LNCaP clone FGC (cell line): ENCODE data around the gene TNNT3.
"Not testable (repeated sequence)": the region's sequence is repeated elsewhere in the genome, so short reads cannot be mapped to it uniquely, and the experiment has no call there.

Experiments used
- DNase-seq: peaks from one replicate; pipeline ENCODE4 v3.0.0-alpha.2; 2011; ENCODE audit warnings: low read depth
- H3K4me3 ChIP-seq: 2 replicates; pipeline ENCODE4 v1.5.1; 2011; ENCODE audit warnings: mild to moderate bottlenecking, low read depth, low read length, control low read depth
- TF ChIP-seq, protein P1 (sequence below): IDR thresholded peaks from 2 replicates; pipeline ENCODE4 v1.5.1; 2012; ENCODE audit warnings: mild to moderate bottlenecking; ENCODE audit not compliant: control insufficient read depth, insufficient read depth; ENCODE audit errors: extremely low read depth

Gene TNNT3

DNA sequence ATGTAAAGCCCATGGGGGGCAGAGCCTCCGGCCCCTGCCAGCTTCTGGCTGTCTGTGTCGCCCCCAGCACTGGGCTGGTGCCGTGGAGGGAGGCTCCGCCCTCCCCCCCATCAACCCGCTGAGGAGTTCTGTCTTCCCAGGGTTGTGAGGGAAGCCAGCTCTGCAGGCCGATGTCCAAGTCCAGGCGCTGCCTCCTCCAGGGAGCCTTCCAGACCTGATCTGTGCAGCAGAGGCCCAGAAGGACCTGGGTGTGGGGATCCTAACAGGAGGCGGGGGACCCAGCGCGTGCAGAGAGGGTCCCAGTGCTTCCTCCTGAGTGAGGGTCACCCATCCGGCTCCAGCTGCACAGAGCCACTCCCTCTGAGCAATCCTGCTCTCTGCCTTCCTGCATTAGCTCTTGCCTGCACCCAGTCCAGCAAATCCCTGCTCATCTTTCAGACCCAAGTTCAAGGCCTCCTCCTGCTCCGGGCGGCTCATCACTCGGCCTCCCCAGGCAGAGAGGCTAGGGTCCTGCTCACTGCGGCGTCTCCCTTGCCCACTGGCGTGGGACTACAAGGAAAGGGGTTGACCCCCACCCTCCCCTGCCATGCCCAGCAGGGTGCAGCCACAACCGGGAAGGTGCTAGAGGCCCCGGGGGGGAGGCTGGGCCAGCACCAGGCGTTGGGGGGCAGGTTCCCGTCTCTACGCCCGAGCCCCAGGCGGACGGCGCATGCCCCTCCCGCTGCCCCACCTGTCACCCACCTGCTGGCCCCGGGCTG, 44.2 kb upstream of the TNNT3 start:
- no peak for DNase-seq
- H3K4me3 ChIP-seq: no peak overlapping the region
- TF ChIP-seq, protein P1, sequence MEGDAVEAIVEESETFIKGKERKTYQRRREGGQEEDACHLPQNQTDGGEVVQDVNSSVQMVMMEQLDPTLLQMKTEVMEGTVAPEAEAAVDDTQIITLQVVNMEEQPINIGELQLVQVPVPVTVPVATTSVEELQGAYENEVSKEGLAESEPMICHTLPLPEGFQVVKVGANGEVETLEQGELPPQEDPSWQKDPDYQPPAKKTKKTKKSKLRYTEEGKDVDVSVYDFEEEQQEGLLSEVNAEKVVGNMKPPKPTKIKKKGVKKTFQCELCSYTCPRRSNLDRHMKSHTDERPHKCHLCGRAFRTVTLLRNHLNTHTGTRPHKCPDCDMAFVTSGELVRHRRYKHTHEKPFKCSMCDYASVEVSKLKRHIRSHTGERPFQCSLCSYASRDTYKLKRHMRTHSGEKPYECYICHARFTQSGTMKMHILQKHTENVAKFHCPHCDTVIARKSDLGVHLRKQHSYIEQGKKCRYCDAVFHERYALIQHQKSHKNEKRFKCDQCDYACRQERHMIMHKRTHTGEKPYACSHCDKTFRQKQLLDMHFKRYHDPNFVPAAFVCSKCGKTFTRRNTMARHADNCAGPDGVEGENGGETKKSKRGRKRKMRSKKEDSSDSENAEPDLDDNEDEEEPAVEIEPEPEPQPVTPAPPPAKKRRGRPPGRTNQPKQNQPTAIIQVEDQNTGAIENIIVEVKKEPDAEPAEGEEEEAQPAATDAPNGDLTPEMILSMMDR: no peak

DNA sequence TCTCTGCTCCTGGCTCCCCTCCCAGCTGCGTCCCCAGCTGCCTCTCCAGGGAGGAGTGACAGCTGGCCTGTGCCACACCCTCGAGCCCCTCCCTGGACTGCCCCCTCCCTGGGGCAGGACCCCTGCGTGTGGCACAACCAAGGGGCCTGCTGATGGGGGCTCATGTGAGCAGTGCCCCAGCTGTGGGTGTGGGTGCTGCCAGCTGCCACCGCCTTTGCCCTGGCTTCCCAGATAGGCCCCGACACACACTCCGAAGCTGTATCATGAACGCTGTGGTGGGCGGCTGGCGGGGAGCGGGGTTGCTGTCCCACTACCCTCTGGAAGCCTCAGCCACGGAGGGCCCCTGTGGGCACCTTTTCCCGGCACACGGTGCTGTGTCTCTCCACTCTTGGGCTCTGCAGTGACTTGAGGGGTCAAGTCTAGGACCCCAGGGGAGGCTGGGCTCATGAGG, 43.6 kb upstream of the TNNT3 start:
- not testable (repeated sequence) for DNase-seq, H3K4me3 ChIP-seq

DNA sequence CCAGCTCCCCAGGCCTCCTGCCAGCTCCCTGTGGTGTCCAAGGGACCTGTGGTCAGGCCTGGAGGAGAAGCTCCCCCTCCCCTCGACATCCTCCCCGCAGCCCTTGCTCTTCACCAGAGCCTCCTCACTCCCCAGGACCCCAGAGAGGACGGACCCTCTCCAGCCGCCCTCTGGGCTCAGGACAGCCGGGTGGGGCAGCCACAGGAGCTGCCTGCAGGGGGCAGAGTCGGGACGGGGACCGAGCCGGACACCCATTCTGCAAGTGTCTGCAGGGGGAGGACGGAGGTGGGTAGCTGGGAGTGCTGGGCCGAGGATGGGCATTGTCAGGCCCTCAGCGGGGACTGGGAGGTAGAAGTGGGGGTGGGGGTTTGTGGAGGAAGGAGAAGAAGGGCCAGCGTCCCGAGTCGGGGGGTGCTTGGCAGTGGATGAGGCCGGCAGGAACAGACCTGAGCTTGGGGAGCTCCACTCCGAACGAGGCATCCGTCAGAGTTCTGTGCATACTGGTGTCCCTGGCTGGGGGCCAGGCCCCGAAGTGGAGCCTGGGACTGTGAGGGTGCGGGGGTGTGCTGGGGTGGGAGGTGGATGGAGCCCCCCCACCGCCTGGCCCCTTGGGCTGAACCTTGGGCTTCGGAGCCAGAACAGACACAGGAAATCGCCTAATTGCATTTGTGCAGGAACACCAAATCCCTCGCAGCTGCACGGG, 43.0 kb upstream of the TNNT3 start:
- TF ChIP-seq, protein P1: peak; percentile 57
- no peak overlapping the region for H3K4me3 ChIP-seq
- DNase-seq: no peak

DNA sequence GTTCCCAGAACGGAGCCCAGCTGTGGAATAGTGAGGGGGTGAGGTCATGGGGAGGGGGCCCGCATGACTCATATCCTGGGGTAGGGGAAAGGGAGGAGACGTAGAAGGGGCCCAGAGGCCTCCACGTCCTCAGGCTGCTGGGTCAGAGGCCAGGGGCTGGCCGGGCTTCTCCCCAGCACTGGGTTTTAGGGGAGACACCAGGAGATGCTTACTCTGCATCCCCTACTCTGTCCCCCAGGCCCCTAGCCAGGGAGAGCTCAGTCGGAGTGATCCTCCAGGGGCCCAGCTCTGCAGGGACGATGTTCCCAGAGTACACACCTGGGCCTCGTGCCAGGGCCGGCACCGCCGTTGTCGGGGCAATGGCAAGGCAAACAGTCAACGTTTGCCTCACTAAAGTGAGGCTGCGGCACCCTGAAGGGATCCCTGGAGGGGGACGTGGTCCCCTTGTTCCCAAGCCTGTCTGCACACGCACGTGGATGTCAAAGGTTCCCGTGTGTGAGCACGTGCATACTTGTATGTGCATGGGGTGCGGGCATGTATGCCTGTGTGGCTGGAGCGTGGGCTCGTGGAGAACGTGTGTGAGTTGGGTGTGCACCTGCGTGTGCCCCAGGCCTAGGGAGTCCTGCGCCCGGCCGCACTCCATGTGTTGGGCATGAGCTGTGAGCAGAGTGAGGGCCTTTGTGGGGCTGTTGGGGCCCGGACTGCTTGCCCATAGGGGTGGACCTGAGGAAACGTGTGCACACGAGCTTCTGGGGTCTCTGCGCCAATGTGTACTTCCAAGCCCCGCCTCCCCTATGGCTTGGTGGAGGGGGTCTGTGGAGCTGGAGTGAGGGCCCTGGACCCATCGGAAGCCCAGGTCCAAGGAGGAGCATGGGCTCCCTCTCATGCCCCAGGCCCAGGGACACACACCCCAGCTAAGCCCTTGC, 42.0 kb upstream of the TNNT3 start:
- no peak overlapping the region for H3K4me3 ChIP-seq
- DNase-seq: no peak
- TF ChIP-seq, protein P1: no peak

DNA sequence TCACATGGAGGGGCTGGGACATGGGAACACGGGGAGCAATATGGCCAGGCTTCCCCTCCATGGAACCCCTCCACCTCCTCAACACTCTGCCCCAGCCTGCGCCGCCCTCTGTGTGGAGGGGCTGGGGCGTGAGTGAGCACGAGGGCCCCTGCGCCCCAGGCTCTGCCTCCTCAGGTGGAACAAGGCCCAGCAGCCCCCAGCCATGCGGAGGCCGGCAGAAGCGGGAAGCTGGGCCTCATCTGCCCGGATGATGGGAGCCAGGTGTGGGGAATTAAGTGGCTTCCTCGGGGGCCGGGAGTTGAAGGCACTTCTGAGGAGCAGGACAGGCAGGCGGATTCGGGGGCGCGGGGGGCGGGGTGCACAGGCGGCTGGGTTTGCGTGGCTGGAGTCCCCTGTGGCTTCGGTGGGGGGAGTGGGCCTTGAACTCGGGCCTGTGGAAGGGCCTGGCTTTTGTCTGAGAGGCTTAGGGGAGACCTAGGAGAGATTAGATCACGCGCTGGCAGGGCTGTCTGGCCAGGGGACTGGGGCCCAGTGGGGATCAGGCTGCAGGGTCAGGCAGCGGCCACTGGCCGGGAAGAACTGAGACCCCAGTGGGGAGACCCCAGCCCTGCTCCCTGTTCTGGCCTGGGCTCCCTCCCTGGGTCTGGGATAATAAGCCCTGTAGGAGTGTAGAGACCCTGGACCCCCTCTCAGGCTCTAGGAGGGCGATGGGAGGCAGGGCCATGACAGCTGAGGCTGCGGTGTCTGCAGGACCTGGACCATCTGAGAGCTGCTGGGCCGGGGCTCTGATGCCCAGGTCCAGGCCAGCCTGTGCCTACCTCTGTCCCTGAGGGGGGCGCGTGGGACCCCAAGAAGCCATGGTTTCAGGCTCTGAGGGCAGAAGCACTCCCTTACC, 41.1 kb upstream of the TNNT3 start:
- no peak for DNase-seq
- TF ChIP-seq, protein P1: no peak
- no peak overlapping the region for H3K4me3 ChIP-seq

DNA sequence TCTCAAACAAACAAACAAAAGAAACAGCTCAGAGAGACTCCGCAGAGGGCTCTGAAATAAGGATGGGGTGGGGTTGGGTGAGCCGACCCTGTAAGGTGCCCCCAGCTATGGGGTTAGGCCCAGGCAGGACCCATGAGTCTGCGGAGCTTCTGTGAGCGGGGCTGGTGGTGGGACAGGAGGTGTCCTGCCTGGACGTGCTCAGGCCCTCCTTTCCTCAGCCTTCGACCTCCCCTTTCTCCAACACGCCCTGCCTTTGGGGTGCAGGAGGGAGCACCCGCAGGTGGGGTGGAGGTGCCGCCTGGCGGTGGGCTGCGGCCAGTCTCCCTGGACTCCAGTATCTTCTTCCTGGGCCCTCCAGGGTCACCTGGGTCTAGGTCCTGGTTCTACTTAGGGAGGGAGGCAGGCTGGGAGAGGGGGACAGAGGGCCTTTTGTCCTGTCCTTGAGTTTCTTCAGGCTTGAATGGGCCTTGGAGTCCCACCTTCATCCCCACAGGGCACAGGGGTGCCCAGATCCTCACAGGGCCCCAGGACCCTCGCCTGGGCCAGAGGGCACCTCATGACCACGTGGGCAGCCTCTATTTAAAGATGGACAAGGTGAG, 40.1 kb upstream of the TNNT3 start:
- TF ChIP-seq, protein P1: no peak
- no peak for DNase-seq
- no peak overlapping the region for H3K4me3 ChIP-seq
